ENCODE data around the gene MBD5. TPM values are rescaled to one million over a fixed set of nuclear protein-coding genes. Genes with fewer than 3 reads are reported as not detected.

The MBD5 gene
- total RNA-seq, 6 experiments from 2014 or later: 7.9 to 15.6 (median 11.9) TPM

DNA sequence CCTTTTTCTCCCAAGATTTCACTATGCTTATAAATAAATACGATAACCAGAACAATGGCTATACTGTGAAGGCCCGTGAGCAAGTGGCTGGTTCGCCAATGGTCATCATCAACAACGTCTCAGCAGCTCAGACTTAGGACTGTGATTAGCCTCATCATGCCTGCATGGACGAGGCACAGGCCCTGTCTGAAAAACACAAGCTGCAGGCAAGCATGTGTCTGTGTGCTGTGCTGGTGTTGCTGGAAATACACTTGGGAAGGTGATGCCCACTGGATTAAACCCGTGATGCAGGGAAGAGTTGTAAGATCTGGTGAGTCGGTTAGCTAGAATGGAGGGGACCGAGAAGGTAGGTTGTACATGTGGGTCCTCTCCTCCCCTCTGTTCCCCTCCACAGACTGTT, 512.1 kb downstream of the MBD5 start:
- Histone ChIP-seq H3K27me3 (no peaks in the 10 kb centered on the region), H3K36me3 (no peaks in the 10 kb centered on the region), H3K9me3 (no peaks in the 10 kb centered on the region), H3K27ac (no peak overlapping the region), H3K4me1 (peaks cover 0 to 5% (median 0%) of the 10 kb centered on the region in 4 donors), H3K4me3 (no peak overlapping the region)
- ATAC-seq (no peak), DNase-seq (no peak)
- intact Hi-C loops (cut with DNase I): no loop called here
- WGBS (ENCODE audit: insufficient coverage, low coverage, low lambda C conversion rate, missing lambda C conversion rate): 77% methylated on average over 4 of the region's 8 CpGs
- TF ChIP-seq, protein P1, sequence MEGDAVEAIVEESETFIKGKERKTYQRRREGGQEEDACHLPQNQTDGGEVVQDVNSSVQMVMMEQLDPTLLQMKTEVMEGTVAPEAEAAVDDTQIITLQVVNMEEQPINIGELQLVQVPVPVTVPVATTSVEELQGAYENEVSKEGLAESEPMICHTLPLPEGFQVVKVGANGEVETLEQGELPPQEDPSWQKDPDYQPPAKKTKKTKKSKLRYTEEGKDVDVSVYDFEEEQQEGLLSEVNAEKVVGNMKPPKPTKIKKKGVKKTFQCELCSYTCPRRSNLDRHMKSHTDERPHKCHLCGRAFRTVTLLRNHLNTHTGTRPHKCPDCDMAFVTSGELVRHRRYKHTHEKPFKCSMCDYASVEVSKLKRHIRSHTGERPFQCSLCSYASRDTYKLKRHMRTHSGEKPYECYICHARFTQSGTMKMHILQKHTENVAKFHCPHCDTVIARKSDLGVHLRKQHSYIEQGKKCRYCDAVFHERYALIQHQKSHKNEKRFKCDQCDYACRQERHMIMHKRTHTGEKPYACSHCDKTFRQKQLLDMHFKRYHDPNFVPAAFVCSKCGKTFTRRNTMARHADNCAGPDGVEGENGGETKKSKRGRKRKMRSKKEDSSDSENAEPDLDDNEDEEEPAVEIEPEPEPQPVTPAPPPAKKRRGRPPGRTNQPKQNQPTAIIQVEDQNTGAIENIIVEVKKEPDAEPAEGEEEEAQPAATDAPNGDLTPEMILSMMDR (IDR thresholded peaks at IDR 0.05): no peak
- TF ChIP-seq POLR2A (IDR thresholded peaks at IDR 0.05): no peak

DNA sequence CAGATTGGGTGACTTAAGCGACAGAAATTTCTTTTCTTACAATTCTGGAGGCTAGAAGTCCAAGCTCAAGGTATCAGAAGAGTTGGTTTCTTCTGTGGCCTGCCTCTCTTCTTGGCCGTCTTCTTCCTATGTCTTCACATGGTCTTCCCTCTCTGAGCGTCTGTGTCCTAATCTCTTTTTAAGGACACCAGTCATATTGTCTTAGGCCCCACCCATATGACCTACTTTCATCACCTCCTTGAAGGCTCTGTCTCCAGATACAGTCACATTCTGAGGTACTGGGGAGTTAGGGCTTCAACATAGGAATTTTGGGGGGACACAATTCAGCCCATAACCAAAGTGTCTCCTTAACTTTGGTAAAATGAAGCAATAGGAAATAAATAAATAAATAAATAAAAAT, 512.8 kb downstream of the MBD5 start:
- Histone ChIP-seq H3K4me3 (no peak overlapping the region), H3K9me3 (no peaks in the 10 kb centered on the region), H3K27me3 (no peaks in the 10 kb centered on the region), H3K27ac (no peak overlapping the region), H3K36me3 (no peaks in the 10 kb centered on the region), H3K4me1 (peaks cover 0 to 5% (median 0%) of the 10 kb centered on the region in 4 donors)
- 74% methylated on average over 3 of the region's 3 CpGs for WGBS (ENCODE audit: insufficient coverage, low coverage, low lambda C conversion rate, missing lambda C conversion rate)
- DNase-seq (no peak), ATAC-seq (no peak)
- no peak for TF ChIP-seq POLR2A (IDR thresholded peaks at IDR 0.05)
- TF ChIP-seq, protein P1 (IDR thresholded peaks at IDR 0.05): no peak
- intact Hi-C loops (cut with DNase I): no loop called here

DNA sequence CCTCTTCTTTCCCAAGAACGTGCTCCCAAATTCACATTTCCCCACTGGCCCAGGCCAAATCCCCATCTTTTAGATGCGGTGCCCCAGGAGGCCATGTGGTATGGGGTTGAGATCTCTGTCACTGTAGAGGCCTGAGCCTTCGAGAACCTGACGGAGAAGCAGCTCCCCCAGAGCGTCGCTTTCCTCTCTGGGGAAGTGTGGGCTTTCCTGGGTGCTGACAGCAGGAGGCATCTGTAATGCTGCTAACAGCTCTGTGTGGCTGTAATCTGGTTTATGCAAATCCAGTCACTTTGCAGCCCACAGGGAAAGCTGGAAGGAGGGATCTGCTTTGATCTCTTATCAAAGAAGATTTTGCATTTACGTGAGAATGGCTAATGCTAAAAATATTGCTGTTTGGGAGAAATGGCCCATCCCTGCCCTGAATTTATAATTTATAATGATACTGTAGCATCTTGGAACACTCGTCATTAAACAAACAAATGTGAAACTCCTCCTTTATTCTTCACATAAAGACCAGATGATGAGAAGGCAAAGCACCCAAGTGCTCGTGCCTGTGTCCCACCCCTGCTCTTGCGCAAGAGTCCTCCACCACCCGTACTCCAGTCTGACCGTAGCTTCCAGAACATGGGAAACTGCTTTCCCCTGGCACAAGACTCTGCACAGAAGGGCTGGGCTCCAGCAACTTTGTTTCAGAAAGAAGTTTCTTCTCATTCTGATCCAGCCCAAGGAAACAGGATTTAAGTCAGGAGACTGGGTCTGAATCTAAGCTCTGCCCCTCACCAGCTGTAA, 513.7 kb downstream of the MBD5 start:
- no peaks in the 10 kb centered on the region for H3K36me3 ChIP-seq
- 53% methylated on average over 7 of the region's 12 CpGs for whole genome bisulfite sequencing (ENCODE audit: insufficient coverage, low coverage, low lambda C conversion rate, missing lambda C conversion rate)
- no peak overlapping the region for H3K27ac ChIP-seq
- no peaks in the 10 kb centered on the region for H3K9me3 ChIP-seq
- TF ChIP-seq, protein P1 (IDR thresholded peaks at IDR 0.05): no peak
- TF ChIP-seq POLR2A (IDR thresholded peaks at IDR 0.05): no peak
- H3K4me1 ChIP-seq: peaks cover 0 to 5% (median 0%) of the 10 kb centered on the region in 4 donors
- H3K27me3 ChIP-seq: no peaks in the 10 kb centered on the region
- ATAC-seq (no peak), DNase-seq (peak in 1 of 3 donors; percentile 23)
- intact Hi-C loops (cut with DNase I): no loop called here
- H3K4me3 ChIP-seq: no peak overlapping the region

DNA sequence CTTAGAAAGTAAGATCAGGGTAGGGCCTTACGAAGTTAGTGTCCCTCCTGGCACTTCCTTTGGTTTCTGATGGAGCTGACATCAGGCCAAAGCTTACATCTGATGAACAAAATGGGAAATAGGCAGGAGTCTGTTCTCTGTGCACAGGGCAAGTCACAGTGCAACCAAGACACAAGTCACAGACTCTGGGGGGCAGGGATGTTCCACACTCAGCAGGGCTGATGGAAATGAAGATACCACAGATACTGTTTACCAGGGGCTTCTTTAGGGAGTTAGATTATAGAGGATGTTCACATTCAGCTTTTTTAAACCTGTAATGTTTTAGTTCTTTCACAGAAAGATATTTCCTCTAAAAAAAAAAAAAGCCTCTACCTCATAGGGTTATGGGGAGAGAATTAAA, 517.5 kb downstream of the MBD5 start:
- H3K9me3 ChIP-seq: no peaks in the 10 kb centered on the region
- no peaks in the 10 kb centered on the region for H3K27me3 ChIP-seq
- ATAC-seq: no peak
- TF ChIP-seq, protein P1 (IDR thresholded peaks at IDR 0.05): no peak
- TF ChIP-seq POLR2A (IDR thresholded peaks at IDR 0.05): no peak
- intact Hi-C loops (cut with DNase I): no loop called here
- WGBS (ENCODE audit: insufficient coverage, low coverage, low lambda C conversion rate, missing lambda C conversion rate): 44% methylated on average over 1 of the region's 1 CpG
- H3K4me1 ChIP-seq: no peaks in the 10 kb centered on the region
- no peak overlapping the region for H3K27ac ChIP-seq
- H3K4me3 ChIP-seq: no peak overlapping the region
- DNase-seq: no peak
- H3K36me3 ChIP-seq: no peaks in the 10 kb centered on the region
